ENCODE data around the gene PRSS35. TPM values are rescaled to one million over a fixed set of nuclear protein-coding genes. Genes with fewer than 3 reads are reported as not detected.

The PRSS35 gene
- total and polyA plus RNA-seq, 2 of the 8 experiments (the other 6 are each of a cell fraction or from before 2014, with no cell fraction given): 1.3 to 2.9 TPM

GRCh38 chr6:83488448-83488847 lies 23.9 kb upstream of the PRSS35 start (continued):
- TF ChIP-seq, protein P1, sequence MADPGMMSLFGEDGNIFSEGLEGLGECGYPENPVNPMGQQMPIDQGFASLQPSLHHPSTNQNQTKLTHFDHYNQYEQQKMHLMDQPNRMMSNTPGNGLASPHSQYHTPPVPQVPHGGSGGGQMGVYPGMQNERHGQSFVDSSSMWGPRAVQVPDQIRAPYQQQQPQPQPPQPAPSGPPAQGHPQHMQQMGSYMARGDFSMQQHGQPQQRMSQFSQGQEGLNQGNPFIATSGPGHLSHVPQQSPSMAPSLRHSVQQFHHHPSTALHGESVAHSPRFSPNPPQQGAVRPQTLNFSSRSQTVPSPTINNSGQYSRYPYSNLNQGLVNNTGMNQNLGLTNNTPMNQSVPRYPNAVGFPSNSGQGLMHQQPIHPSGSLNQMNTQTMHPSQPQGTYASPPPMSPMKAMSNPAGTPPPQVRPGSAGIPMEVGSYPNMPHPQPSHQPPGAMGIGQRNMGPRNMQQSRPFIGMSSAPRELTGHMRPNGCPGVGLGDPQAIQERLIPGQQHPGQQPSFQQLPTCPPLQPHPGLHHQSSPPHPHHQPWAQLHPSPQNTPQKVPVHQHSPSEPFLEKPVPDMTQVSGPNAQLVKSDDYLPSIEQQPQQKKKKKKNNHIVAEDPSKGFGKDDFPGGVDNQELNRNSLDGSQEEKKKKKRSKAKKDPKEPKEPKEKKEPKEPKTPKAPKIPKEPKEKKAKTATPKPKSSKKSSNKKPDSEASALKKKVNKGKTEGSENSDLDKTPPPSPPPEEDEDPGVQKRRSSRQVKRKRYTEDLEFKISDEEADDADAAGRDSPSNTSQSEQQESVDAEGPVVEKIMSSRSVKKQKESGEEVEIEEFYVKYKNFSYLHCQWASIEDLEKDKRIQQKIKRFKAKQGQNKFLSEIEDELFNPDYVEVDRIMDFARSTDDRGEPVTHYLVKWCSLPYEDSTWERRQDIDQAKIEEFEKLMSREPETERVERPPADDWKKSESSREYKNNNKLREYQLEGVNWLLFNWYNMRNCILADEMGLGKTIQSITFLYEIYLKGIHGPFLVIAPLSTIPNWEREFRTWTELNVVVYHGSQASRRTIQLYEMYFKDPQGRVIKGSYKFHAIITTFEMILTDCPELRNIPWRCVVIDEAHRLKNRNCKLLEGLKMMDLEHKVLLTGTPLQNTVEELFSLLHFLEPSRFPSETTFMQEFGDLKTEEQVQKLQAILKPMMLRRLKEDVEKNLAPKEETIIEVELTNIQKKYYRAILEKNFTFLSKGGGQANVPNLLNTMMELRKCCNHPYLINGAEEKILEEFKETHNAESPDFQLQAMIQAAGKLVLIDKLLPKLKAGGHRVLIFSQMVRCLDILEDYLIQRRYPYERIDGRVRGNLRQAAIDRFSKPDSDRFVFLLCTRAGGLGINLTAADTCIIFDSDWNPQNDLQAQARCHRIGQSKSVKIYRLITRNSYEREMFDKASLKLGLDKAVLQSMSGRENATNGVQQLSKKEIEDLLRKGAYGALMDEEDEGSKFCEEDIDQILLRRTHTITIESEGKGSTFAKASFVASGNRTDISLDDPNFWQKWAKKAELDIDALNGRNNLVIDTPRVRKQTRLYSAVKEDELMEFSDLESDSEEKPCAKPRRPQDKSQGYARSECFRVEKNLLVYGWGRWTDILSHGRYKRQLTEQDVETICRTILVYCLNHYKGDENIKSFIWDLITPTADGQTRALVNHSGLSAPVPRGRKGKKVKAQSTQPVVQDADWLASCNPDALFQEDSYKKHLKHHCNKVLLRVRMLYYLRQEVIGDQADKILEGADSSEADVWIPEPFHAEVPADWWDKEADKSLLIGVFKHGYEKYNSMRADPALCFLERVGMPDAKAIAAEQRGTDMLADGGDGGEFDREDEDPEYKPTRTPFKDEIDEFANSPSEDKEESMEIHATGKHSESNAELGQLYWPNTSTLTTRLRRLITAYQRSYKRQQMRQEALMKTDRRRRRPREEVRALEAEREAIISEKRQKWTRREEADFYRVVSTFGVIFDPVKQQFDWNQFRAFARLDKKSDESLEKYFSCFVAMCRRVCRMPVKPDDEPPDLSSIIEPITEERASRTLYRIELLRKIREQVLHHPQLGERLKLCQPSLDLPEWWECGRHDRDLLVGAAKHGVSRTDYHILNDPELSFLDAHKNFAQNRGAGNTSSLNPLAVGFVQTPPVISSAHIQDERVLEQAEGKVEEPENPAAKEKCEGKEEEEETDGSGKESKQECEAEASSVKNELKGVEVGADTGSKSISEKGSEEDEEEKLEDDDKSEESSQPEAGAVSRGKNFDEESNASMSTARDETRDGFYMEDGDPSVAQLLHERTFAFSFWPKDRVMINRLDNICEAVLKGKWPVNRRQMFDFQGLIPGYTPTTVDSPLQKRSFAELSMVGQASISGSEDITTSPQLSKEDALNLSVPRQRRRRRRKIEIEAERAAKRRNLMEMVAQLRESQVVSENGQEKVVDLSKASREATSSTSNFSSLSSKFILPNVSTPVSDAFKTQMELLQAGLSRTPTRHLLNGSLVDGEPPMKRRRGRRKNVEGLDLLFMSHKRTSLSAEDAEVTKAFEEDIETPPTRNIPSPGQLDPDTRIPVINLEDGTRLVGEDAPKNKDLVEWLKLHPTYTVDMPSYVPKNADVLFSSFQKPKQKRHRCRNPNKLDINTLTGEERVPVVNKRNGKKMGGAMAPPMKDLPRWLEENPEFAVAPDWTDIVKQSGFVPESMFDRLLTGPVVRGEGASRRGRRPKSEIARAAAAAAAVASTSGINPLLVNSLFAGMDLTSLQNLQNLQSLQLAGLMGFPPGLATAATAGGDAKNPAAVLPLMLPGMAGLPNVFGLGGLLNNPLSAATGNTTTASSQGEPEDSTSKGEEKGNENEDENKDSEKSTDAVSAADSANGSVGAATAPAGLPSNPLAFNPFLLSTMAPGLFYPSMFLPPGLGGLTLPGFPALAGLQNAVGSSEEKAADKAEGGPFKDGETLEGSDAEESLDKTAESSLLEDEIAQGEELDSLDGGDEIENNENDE (IDR thresholded peaks at IDR 0.05; ENCODE audit: insufficient replicate concordance, low read length): no peak
- TF ChIP-seq E2F6 (IDR thresholded peaks at IDR 0.05): no peak
- no peak for TF ChIP-seq TEAD4 (IDR thresholded peaks at IDR 0.05; ENCODE audit: low read depth, low read length)
- TF ChIP-seq PHF8 (conservative IDR thresholded peaks at IDR 0.05; ENCODE audit: low read depth, low read length): no peak
- TF ChIP-seq CHD2 (IDR thresholded peaks at IDR 0.05; ENCODE audit: low read length): no peak
